Jurkat, Clone E6-1 (cell line): ENCODE data around the gene CD44.

Source experiments
- DNase-seq: peaks from one replicate; pipeline ENCODE4 v3.0.0-alpha.2; 2011; ENCODE audit warnings: low read depth, low spot score
- H3K4me3 ChIP-seq: 2 replicates; pipeline ENCODE4 v1.5.1; 2011; ENCODE audit warnings: mild to moderate bottlenecking, low read length, control low read depth, moderate library complexity

The CD44 gene

DNA sequence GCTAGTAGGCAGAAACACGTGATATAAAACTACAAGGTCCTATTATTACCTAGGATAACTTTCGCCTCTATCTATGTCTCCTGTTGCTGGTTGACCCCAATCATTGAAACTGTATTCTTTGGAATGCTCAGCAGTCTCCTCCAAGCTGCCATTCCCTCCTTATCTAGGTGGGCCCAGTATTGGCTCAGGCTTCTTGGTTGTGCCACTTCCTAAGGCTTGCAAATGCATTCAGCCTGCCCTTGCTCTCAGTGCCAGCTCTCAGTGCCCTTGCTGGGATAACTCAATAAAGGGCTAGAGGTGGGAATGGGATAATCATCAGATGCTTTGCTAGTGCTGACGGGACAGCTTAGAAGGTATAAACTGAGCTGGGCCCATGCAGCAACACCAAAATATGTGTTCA, 13.6 kb downstream of the CD44 start:
- DNase-seq = no peak
- no peak overlapping the region for H3K4me3 ChIP-seq

DNA sequence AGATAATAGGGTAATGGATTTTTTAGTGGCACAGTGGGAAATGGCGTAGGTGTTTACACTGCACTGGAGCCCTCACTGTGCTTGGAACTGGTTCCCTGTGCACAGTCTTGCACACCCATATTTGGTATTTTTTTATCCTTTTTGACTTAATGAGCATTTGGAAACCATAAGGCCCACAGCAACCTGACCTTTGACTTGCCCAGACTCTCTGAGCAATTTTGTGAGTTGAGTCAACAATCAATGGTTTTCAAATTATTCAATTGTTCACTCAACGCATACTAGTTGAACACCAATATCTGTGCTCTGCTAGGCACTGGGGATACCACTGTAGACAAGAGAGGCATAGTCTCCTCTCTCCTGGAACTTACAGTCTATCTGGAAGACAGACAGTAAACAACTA, 14.3 kb downstream of the CD44 start:
- H3K4me3 ChIP-seq = no peak overlapping the region
- no peak for DNase-seq

- DNase-seq = no peak
Measured at GRCh38 chr11:35154952-35155351, 16.0 kb downstream of the CD44 start.

GRCh38 chr11:35155677-35156076, 16.7 kb downstream of the CD44 start:
- DNase-seq = no peak
- H3K4me3 ChIP-seq = no peak overlapping the region

More at GRCh38 chr11:35154952-35155351, 16.0 kb downstream of the CD44 start:
- H3K4me3 ChIP-seq = no peak overlapping the region

GRCh38 chr11:35157814-35158700, 19.1 kb downstream of the CD44 start:
- DNase-seq = no peak
- H3K4me3 ChIP-seq = no peak overlapping the region

DNA sequence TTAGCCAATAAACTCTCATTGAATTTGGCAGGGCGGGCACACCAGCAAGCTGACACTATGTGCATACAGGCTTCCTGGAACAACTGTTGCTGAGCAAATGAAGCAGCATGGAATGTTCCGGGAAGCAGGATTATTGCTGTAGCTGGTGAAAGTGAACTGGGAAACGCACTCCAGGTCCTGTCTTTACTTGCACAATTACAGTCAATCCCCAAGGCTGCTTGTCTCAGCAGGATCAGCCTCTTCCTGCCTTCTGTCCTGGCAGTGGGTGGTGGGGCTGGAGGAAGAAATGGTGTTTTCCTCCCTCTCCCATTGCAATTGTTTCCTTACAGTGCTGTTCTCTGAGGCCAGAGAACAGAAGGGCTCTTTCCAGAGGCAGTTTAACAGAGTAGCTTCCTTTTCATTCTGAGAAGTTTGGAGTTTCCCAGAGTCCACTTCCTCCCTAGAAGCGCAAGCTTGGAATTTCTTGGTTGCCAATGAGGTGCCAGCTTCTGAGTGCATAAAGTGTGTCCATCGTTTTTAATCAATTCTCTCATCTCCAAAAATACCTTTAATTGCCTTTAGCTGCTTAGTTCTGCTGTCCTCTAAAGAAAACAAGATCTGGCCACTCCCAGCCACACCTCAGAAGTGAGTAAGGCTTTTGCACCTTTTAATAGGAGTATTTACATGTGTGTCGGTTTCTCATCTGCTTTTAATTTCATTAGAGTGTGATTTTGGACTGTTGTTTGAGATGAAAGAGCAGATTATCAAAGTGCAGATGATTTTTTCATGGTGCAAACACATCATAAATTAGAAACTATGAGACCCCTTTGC, 19.9 kb downstream of the CD44 start:
- no peak overlapping the region for H3K4me3 ChIP-seq
- DNase-seq = no peak

- no peak for DNase-seq
- no peak overlapping the region for H3K4me3 ChIP-seq
Measured at GRCh38 chr11:35160246-35160824, 21.4 kb downstream of the CD44 start.

GRCh38 chr11:35160902-35161597, 22.1 kb downstream of the CD44 start:
- H3K4me3 ChIP-seq = no peak overlapping the region
- no peak for DNase-seq

- no peak for DNase-seq
- H3K4me3 ChIP-seq = no peak overlapping the region
Measured at GRCh38 chr11:35162745-35163144, 23.8 kb downstream of the CD44 start.

- DNase-seq = no peak
- H3K4me3 ChIP-seq = no peak overlapping the region
Measured at GRCh38 chr11:35163209-35163608, 24.2 kb downstream of the CD44 start.

GRCh38 chr11:35163702-35164496, 24.9 kb downstream of the CD44 start:
- no peak overlapping the region for H3K4me3 ChIP-seq
- peak; percentile 82 for DNase-seq

DNA sequence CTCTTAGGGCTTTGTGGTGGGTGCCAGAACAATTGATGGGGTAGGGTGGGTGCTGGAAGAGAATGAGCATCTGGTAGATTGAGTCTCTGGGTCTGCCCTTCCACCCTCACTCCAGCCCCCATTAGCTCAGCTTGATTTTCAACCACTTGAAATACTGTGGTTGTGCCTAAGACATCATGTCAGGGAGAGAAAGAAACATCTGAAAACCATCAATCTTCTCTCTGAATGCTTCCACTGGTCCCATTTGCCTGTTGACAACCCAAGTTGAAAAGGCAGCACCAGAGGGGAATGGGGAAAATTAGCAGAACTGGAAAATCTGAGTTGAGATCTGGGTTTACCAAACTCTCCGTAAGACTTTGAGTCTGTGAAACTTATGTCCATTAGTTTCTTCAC, 26.1 kb downstream of the CD44 start:
- H3K4me3 ChIP-seq = no peak overlapping the region
- DNase-seq = peak; percentile 56

DNA sequence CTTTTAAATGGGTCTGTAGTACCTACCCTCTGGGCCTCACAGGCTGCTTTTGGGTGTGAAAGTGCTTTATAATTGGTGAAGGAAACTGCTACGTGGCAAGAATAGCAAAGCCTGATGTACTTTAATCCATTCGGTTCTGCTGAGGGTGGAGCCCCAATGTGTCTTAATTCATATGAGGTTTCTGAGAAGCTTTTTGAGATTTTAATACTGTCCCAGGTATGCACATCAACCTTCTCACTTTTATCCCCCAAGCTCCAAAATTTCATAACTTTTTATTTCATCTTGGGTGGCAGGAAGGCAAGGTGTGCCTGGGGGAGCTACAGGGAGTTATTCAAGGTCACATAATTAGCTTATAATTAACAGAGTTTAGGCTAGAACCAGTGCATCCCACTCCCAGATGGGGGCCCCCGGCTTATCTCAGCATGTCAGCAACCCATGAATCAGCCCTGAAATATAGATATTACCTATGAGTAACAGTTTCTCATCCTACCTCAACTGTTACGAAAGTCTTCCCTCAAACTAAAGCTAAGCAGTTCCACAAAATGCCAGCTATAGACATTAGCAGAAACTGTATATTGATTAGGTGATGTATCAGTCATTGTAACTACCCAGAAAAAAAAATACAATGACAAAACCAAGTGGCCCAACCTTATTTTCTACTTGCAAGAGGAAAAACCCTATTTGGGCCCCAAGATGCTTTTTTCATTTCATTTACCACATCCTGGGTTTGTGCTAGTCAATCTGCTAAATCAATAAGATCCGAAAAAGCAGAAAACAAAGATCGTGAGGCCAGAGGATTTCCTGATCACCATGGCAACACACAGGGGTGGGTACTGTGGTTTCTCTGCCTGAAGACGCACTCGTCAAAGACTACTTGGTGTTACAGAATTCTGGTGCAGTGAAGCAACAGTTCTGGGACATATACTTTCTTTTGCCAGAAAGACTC, 26.7 kb downstream of the CD44 start:
- peak; percentile 99 for DNase-seq
- H3K4me3 ChIP-seq = peak overlapping the region; percentile 41

DNA sequence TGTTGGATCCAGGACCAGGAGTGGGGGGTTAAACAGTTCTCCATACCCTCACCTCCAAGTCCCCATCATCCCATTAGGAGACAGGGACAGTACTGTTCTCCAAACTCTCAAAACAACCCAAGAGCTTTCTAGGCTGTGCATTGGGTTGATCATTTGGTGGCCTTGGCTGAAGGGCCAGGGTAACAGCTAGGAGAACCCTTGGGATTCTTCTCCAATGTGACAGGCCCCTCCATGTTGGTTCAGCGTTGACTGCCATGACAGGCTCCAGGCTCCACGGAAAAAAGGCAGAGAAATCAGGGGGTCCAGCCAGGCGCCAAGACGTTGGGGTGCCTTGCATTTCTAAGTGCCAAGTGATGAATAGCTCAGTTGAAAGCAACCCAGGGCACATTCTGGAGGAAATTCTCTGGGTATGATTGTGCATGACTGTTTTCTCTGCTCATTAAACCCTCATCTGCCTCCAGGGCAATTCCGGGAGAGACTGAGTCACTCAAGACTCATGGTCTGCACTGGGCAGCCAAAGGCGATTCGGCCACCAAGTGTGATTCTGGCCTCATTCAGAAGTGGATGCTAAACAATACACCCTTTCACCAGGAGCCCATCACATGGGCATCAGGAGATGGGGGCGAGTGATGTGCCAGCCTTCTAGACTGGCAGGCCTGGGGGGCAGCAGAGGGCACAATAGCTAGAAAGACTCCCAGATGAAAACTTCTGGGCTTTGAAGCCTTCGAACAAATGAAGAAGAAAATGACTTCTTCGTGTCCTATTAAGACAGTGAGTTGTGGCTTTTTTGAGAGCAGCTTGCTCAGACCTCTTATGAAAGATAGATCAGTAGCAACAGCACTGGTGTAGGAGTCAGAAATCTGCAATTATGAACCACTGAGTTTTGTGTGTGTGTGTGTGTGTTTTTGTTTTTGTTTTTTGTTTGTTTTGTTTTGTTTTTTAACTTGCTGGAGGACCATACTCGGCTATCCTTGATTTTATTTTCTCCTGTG, 27.7 kb downstream of the CD44 start:
- DNase-seq = no peak
- peak overlapping the region; percentile 40 for H3K4me3 ChIP-seq

DNA sequence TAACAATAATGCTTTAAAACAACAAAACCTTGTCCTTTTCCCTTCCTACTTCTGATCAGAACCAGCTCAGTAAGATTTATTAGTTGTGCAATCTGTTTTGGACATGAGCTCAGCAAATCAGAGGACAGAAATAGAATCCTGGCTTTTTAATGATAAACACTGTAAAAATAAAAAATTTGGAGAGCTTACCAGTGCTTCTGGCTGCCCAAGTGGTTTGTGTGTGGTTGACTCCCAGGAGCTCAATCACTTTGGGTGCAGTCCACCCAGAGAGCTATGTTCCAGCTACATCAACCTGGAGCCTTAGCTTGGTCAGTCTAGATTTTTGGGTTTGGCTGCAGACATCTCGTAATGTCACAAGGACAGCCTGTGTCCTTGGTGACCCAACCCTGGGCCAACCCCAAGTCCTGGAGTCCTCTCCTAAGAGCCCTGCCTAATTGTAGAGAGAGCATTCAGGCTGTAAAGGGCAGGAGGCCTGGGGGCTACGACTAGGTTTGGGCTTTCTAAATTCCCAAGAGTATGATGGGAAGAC, 28.5 kb downstream of the CD44 start:
- DNase-seq = no peak
- no peak overlapping the region for H3K4me3 ChIP-seq

- no peak overlapping the region for H3K4me3 ChIP-seq
Measured at GRCh38 chr11:35168671-35169070, 29.7 kb downstream of the CD44 start.

More at GRCh38 chr11:35168671-35169070, 29.7 kb downstream of the CD44 start:
- no peak for DNase-seq
